ENCODE data around the gene CFAP77.

The CFAP77 gene

GRCh38 chr9:132410642-132411041, 631 bp downstream of the CFAP77 start:
- DNase-seq: no peak

DNA sequence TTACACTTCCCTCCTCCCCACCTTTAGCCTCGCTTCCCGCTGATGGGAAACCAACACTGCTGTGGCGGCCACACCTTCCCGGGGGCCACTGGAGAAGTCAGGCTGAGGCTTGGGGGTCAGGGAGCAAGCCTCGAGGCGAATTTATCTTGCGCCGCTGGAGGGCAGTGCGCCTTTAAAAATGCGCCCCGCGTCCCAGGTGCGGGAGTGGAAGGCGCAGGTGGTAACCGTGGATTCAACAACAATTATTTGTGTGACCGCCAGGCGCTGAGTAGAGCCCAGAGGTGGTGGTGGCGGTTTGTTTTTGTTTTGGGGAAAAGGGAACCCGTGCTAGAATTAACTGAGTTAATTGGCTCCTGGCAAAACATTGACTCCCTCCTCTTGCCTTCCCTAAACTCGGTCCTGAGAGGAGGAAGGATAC, 1.1 kb downstream of the CFAP77 start:
- peak; percentile 81 for DNase-seq

- peak; percentile 74 for DNase-seq
These were observed 2.1 kb downstream of the CFAP77 start for GRCh38 chr9:132412089-132412488.

- DNase-seq: no peak
These were observed 3.9 kb downstream of the CFAP77 start for GRCh38 chr9:132413926-132414325.

GRCh38 chr9:132414731-132415130, 4.7 kb downstream of the CFAP77 start:
- DNase-seq: no peak

GRCh38 chr9:132415181-132415580, 5.2 kb downstream of the CFAP77 start:
- DNase-seq: no peak

GRCh38 chr9:132418726-132419363, 8.8 kb downstream of the CFAP77 start:
- DNase-seq: no peak

DNA sequence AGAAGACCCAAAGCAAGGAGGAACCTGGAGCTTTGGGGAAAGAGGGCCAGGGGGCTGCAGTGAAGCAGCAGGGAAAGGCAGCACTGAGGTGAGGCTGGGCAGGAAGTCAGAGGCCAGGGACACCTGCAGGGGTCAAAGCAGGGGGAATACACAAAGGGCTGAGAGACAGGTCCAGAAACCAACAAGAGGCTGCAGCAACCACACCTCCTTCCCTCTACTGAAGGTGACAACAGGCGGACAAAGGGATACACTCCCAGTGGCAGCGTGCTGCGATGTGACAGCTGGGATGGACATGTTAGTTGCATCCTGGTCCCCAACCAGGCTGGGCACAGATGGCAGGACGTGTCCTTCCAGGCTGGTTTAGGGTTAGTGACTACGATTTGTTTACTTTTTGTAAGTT, 12.6 kb downstream of the CFAP77 start:
- no peak for DNase-seq

DNA sequence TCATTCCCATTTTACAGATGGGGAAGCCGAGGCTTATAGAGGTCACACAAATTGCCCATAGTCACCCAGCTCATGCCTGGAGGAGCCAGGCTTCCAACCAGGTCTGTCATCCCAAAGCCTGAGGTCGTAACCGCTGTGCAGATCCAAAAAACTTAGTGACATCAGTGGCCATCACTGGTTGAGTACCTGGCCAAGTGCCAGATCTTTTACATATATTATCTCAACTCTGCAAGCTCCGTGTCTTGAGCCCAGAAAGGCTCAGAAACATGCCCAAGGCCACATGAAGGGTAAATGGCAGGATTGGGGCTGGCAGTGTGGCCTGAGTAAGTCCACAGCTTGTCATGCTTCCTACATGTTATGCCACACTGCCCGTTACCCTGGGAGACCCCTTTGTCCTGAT, 13.5 kb downstream of the CFAP77 start:
- no peak for DNase-seq

- DNase-seq: peak; percentile 85
These were observed 15.1 kb downstream of the CFAP77 start for GRCh38 chr9:132424857-132425674.

GRCh38 chr9:132425675-132426062, 15.7 kb downstream of the CFAP77 start:
- no peak for DNase-seq

DNA sequence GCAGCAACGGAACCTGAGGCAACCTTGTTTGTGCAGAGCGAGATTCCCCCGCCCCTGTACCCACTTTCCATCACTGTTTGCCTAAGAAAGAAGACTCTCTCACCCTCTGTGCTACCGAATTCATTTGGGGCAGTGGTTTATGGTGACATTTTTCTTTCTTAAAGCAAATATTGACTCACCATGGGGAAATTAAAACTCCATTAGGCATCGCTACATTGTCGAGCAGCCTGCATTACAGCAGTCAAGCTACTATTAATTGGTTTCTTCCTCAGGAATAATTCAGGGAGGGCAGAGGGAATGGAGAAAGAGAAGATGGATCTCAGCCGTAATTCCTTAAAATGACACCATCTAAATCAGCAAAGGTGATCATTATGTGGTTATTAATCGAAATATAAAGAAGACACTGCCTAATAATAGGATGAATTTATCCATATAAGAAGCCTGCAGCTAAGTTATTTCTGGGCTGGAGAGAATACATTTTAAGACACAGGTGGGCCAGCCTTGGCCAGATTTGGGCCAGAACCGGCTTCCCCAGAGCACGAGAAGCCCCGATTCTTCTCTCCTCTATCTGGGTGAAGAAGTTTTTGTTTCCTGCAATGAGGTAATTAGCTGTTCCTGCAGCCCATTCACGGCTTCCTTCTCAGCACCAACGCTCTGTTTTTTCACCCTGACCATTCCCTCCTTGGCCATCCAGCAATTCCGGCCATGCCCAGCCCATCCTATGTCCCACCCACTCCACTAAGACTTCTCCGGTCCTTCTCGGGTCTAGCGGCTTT, 16.8 kb downstream of the CFAP77 start:
- DNase-seq: no peak

- DNase-seq: no peak
These were observed 21.0 kb downstream of the CFAP77 start for GRCh38 chr9:132430998-132431397.

DNA sequence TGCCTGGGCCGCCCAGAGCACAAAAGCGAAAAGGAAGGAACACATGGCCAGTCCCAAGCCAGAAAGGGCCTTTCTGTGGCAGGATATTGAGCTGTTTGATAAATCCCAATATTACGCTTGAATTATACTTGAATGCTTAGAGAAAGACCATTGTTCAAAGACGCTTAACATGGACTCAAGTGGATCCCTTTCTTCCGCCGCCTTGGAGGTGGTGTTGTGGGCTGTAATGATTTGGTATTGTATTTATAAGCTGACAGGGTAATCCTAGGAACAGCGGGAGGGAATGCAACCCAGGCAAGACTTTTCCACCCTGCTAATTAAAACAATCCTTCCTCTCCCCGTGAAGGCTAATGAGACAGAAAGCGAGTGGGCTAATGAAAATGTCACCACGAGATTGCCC, 24.9 kb downstream of the CFAP77 start:
- DNase-seq: no peak

DNA sequence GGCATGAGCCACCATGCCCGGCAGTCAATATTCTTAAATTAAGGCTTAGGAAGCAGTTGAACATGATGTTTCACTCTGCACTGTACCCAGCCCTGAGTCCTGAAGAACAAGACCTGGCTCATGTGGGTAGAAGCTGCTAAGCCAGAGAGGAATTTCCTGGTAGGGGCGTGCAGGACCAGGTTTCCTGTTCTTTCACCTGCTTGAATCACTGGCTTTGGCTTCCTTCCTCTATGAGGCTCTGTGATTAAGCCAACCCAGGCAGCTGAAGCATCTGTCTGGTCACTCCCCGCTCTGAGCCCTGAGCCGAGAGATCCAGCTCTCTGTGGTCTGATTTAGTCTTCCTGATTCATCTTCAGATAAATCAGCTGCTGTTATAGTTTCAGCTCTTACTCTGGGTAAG, 29.1 kb downstream of the CFAP77 start:
- no peak for DNase-seq

DNA sequence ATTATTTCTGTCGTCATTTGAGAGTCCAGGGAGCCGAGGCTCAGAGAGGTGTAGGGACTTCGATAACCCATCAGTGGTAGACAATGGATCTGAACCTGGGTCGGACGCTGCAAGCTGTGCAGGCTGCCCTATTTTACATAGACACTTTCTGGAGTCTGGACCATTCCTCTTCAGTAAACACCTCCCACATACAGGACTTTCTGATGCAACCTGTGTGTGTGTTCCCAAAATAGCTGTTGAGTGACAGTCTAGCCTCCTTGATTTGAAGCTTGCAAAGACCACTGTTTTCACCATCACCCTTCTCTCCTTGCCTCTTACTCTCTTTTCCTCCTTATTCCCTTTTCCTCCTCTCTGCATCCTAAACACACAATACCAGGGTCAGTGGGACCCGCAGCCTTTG, 30.7 kb downstream of the CFAP77 start:
- no peak for DNase-seq

- DNase-seq: no peak
These were observed 31.4 kb downstream of the CFAP77 start for GRCh38 chr9:132441404-132441803.

- DNase-seq: no peak
These were observed 34.1 kb downstream of the CFAP77 start for GRCh38 chr9:132443951-132444607.

DNA sequence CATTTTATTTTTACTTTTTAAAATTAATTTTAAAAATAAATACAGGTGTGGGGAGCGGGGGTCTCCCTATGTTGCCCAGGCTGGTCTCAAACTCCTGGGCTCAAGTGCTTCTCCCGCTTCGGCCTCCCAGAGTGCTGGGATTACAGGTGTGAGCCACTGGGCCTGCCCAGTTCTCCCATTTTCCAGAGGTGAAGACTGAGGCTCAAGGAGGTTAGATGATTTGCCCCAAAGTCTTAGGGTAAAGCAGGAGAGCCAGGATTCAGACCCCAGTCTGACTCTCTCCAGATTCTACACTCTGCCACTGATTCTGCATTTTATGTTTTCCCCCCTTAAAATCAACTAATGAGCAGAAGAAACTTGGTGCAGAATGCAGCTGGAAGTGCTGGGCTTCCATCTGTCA, 36.9 kb downstream of the CFAP77 start:
- DNase-seq: no peak

DNA sequence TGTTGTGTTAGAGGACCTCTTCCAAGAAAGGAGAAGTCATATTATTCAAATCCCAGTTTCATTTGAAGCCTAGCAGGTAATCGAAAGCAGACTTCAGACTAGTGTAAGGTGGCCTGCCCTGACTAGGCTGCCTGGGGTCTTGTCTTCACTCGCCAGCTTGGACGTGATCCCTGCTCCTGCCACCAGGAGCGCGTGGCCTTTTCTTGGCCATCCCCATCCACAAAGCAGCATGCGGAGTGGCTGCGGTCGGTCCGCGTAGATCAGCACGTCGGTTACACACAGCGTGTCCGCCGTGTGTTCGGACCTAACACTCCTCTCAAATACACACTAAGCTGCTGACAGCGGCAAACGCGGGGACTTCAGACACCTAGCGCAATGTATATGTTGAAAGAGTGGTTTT, 37.3 kb downstream of the CFAP77 start:
- DNase-seq: peak; percentile 65

GRCh38 chr9:132447902-132448301, 37.9 kb downstream of the CFAP77 start:
- DNase-seq: no peak

GRCh38 chr9:132451276-132451675, 41.3 kb downstream of the CFAP77 start:
- DNase-seq: no peak

GRCh38 chr9:132456241-132456640, 46.2 kb downstream of the CFAP77 start:
- DNase-seq: no peak

Data from NCI-H82 (cell line).